GM12801 (cell line): ENCODE measurements around the gene TSHZ3.

ENCODE experiments used
- TF ChIP-seq, protein P1 (sequence below): IDR thresholded peaks from one replicate; pipeline ENCODE4 v1.5.1; 2011; ENCODE audit warnings: control low read depth; ENCODE audit not compliant: insufficient read length; ENCODE audit errors: extremely low read depth

Gene TSHZ3

DNA sequence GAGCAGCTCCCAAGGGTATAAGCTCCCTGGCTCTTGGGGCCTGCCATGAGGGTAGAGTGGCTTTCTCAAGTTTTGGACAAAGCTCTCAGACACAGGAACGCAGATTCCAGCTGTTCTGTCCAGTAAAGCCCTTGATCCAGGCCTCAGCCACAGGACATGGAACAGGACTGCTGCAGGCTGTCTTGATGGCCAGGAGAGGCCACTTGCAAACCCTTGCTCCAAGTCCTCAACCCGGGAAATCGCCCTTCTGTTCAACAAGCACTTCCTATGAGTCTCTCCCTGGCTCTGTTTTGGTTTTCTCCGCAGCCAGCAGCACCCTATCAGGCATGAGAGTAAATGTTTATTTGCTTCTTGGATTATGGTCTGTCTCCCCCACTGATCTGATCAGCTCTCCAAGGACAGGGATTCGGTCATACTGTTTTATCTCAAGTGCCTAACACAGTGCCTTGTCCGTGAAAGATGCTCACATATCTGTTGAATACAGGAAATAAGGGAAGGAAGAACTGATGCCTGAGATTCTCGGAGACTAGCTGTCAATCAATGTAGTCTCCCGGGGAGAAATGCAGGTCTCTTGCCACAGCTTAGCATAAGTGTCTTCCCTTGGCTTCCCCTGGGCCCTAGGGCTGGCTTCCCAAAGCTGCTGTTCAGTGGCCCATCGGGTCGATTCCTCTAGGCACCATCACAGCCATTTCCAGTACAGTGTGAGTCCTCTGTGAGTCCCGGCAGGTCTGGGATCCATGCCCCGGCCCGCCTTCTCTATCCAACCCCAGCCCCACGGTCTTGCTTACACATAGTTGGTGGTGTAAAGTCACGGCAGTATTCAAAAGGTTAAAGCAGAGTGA, 90.8 kb downstream of the TSHZ3 start:
- TF ChIP-seq, protein P1, sequence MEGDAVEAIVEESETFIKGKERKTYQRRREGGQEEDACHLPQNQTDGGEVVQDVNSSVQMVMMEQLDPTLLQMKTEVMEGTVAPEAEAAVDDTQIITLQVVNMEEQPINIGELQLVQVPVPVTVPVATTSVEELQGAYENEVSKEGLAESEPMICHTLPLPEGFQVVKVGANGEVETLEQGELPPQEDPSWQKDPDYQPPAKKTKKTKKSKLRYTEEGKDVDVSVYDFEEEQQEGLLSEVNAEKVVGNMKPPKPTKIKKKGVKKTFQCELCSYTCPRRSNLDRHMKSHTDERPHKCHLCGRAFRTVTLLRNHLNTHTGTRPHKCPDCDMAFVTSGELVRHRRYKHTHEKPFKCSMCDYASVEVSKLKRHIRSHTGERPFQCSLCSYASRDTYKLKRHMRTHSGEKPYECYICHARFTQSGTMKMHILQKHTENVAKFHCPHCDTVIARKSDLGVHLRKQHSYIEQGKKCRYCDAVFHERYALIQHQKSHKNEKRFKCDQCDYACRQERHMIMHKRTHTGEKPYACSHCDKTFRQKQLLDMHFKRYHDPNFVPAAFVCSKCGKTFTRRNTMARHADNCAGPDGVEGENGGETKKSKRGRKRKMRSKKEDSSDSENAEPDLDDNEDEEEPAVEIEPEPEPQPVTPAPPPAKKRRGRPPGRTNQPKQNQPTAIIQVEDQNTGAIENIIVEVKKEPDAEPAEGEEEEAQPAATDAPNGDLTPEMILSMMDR: no peak

DNA sequence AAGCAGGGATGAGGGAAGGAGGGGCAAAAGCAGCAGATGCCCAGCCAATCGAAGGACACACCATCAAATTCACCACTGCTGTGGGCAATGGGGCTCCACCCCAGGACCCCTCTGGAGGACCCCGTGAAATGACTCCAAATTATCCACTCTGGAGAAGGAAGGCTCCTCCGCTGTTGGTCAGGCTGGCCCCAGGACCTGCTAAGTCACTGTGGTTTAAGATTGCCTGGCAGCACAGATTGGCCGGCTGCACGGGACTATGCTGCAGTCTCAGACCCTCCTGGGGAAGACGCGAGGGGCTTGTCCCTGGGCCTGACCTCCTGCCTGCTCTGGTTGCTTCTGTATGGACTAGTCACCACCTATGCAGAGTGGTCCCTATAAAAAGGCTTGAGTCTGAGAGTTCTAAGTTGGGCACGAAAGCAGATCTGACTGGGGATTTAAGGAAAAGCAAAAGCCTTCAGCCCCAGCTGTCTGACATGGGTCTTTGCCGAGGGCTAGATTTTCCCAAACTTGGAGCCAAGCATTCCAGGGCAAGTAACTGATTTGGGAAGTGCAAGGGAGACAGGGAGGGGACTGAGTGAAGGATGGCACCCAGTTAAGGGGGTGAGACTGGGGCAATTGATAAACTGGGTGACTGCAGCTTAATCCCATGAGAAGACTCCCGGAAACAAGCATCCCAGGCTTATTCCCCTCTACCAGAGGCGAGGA, 91.7 kb downstream of the TSHZ3 start:
- TF ChIP-seq, protein P1: no peak

DNA sequence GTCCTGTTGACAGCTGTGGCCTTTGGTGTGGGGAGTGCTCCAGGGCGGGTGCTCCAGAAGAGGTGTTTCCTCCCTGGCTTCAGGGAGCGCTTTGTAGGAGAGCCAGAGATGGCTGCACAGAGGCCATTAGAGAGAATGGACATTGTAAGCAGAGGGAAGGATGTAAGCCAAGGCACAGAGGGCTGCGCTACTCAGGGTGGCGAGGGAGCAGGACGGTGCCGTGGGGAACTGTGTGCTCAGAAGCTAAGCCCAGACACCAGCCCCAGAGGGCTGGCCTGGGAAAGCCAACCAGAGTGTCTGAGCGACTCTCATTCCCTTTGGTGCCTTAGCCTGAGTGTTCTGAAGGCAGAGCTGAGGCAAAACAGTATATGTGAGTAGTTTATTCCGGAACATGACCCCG, 92.2 kb downstream of the TSHZ3 start:
- TF ChIP-seq, protein P1: no peak

DNA sequence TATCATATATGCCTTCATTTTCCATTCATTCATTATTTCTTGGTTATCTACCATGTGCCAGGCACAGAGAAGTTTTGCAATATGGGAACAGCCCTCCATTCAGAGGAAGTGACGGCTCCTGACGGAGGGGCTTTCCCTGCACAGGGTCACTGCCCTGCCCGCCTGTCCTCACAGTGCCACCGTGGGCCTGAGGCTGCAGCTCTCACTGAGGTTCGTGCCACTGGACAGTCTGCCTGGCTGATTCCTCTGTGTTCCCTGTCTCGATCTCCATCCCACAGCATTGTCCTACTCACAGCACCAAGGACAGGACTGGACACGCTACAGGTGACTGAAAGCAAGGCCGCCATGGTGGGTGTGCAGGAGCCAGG, 92.7 kb downstream of the TSHZ3 start:
- TF ChIP-seq, protein P1: no peak

DNA sequence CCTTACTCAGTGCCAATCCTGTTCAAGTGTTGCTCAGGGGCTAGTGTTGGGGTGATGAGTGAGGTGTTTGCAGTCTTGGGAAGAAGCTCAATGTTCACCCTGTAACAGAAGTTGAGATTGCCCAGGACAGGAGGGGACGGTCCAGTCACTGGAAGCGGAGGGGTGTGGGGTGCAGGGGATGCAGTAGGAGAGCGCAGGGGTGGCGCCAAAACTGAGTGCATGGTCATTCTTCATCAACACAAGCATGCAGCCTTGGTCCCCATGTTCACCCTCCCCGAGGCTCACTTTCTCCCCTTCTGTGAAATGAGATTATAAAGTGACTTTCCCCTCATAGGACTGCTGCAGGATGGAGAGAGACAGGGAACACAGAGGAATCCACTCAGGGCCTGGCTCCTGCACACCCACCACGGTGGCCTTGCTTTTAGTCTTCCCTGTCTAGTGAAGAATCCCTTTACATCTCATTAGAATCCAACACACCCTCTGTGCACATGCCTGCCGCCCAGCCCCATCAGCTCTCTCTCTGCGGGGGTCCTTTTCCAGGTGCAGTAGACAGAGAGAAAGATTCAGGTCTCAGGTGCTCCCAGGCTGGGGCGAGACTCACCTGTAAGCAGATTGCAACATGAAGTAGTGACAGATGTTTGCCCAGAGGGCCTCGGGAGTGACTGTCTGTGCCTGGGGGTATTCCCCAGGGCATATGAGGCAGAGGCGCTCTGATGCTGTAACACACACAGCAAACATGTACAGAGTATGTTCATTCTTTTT, 93.2 kb downstream of the TSHZ3 start:
- TF ChIP-seq, protein P1: no peak

DNA sequence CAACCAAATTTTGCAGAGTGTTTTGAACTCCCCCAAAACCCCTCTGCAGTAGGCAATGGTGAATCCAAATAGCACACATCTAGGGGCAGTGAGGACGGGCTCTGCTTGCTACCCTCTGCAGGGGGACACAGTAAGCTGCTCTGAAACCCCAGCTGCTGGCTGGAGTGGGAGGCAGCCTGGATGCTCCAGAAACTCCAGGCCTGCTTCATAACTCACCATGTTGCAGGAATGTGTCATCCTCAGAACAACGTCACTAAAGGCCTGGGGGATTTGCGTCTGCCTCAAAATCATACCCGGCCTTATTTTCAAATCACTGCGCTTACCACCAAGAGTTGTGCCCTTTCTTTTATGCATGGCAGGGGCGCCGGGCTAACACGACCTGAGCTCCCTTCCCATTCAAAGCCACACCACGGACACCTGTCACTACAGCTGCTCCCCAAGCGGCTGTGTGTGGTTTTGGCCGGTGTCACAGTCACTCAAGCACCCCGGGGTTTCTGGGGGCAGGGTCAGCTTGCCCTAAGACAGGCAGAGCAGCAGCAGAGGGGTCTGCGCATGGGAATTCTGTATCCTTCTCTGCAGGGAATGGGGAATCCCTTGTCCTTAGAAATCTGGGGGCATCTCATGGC, 93.9 kb downstream of the TSHZ3 start:
- TF ChIP-seq, protein P1: no peak

DNA sequence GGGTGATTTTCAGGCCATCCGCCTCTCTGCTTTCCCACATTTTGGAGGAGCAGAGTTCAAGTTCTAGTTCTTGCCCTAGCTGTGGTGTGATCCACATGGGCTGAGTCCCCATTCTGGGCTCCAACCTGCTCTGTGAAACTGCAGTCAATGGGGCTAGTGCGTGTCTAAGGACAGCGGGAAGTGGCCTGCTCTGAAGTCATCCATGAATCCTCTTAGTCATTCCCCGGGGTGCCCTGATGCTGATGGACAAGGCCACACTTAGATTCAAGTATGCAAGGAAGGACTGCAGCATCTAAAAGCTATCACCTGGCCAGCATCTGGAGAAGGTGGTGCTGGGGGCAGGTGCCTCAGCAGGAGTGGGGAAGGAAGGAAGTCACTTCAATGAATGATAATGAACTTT, 94.6 kb downstream of the TSHZ3 start:
- TF ChIP-seq, protein P1: no peak
